HCT116 (cell line): ENCODE data around the gene APOOL. TPM values are rescaled to one million over a fixed set of nuclear protein-coding genes. Genes with fewer than 3 reads are reported as not detected.

Experiments
- ATAC-seq: fragments of 200-7000 bp; cut with Tn5 transposase; 2 replicates; pipeline ENCODE4 v1.9.1; 2020; ENCODE audit warnings: mild to moderate bottlenecking, moderate library complexity
- BruUV-seq: library from RNA; stranded (reverse); fragments of 400-500 nt; replicated peaks from 2 replicates; lab custom pipeline; 2021; lab: Mats Ljungman, UMichigan
- CTCF ChIA-PET: fragments of 300-600 bp; sonication (Branson Sonifier 250); formaldehyde crosslinking; loops from one replicate; lab custom pipeline; 2021; ENCODE audit warnings: antibody characterized with exemption; lab: Charles Lee
- POLR2A ChIA-PET: fragments of 300-600, 350-600 bp; sonication (Branson Sonifier 250); formaldehyde crosslinking; loops from one replicate; lab custom pipeline; 2021; ENCODE audit warnings: antibody characterized with exemption; lab: Charles Lee
- RAD21 ChIA-PET, 2 experiments: fragments of 300-600 bp; sonication (Branson Sonifier 250); formaldehyde crosslinking; loops; one replicate each; lab custom pipeline; 2023; ENCODE audit warnings: low total read pairs in 2 of 2; ENCODE audit not compliant: uncharacterized antibody in 2 of 2, unreplicated experiment in 2 of 2, low non-redundant PET in 1 of 2; lab: Charles Lee
- DNase-seq: peaks from one replicate; pipeline ENCODE4 v3.0.0-alpha.2; 2010; ENCODE audit warnings: low read depth, low spot score
- H2AFZ ChIP-seq: fragments of 200-600 bp; shearing (Covaris generic), sonication (generic); 2 replicates; pipeline ENCODE4 v1.6.1; 2017; ENCODE audit warnings: low read depth, mixed run types, mixed read lengths, antibody characterized with exemption, low read length; ENCODE audit not compliant: poor library complexity, severe bottlenecking
- H3K27ac ChIP-seq: 2 replicates; pipeline ENCODE4 v1.5.1; 2012; ENCODE audit warnings: low read depth, low read length
- H3K27me3 ChIP-seq: fragments of 200-600 bp; sonication (generic); 2 replicates; pipeline ENCODE4 v1.6.1; 2016; ENCODE audit warnings: mixed run types, low read length, mixed read lengths; ENCODE audit not compliant: insufficient read depth
- H3K36me3 ChIP-seq, 2 experiments: fragments of 200-500 bp in 1 of 2; fragments of 200-600 bp in 1 of 2; sonication (Bioruptor generic) in 1 of 2; sonication (generic) in 1 of 2; 2 replicates each; pipeline versions ENCODE4 v1.5.1 to v1.6.1; 2014 to 2016; ENCODE audit warnings: low read length in 2 of 2, inconsistent platforms in 1 of 2, mixed read lengths in 1 of 2, mixed run types in 1 of 2; ENCODE audit not compliant: insufficient read depth in 2 of 2, control insufficient read depth in 1 of 2
- H3K4me1 ChIP-seq, 2 experiments: fragments of 200-600 bp in 1 of 2; sonication (generic) in 1 of 2; 2 replicates each; pipeline versions ENCODE4 v1.5.1 to v1.6.1; 2012 to 2017; ENCODE audit warnings: low read length in 2 of 2, inconsistent platforms in 1 of 2, mild to moderate bottlenecking in 1 of 2, mixed read lengths in 1 of 2, mixed run types in 1 of 2, moderate library complexity in 1 of 2; ENCODE audit not compliant: insufficient read depth in 2 of 2, control insufficient read depth in 1 of 2
- H3K4me2 ChIP-seq: fragments of 200-600 bp; sonication (generic); 2 replicates; pipeline ENCODE4 v1.6.1; 2017; ENCODE audit warnings: mixed run types, low read length, mixed read lengths
- H3K4me3 ChIP-seq, 2 experiments: fragments of 200-600 bp in 1 of 2; sonication (generic) in 1 of 2; replicated peaks in 1 of 2; 2 replicates each; pipeline ENCODE4 v1.5.1; 2011 to 2016; ENCODE audit warnings: low read length in 2 of 2, control low read depth in 1 of 2, low read depth in 1 of 2, mild to moderate bottlenecking in 1 of 2, mixed read lengths in 1 of 2, mixed run types in 1 of 2
- H3K79me2 ChIP-seq: fragments of 200-600 bp; sonication (generic); 2 replicates; pipeline ENCODE4 v1.6.1; 2017; ENCODE audit warnings: mild to moderate bottlenecking, mixed run types, low read length, moderate library complexity, mixed read lengths; ENCODE audit not compliant: insufficient read depth
- H3K9ac ChIP-seq: fragments of 200-600 bp; sonication (generic); 2 replicates; pipeline ENCODE4 v1.6.1; 2016; ENCODE audit warnings: low read length, mixed read lengths
- H3K9me2 ChIP-seq: fragments of 200-600 bp; sonication (generic), shearing (Covaris generic); 2 replicates; pipeline ENCODE4 v1.6.1; 2017; ENCODE audit warnings: mixed run types, mild to moderate bottlenecking, moderate library complexity; ENCODE audit not compliant: insufficient read depth
- H3K9me3 ChIP-seq, 2 experiments: fragments of 200-500 bp in 1 of 2; fragments of 200-600 bp in 1 of 2; sonication (Bioruptor generic) in 1 of 2; sonication (generic) in 1 of 2; 2 replicates each; pipeline ENCODE4 v1.6.1; 2014 to 2017; ENCODE audit warnings: low read length in 2 of 2, mixed read lengths in 2 of 2, inconsistent platforms in 1 of 2, low read depth in 1 of 2, mild to moderate bottlenecking in 1 of 2, mixed run types in 1 of 2, moderate library complexity in 1 of 2; ENCODE audit not compliant: control insufficient read depth in 1 of 2, insufficient read depth in 1 of 2
- H4K20me1 ChIP-seq: fragments of 200-600 bp; sonication (generic), shearing (Covaris generic); 2 replicates; pipeline ENCODE4 v1.6.1; 2017; ENCODE audit warnings: mixed run types, mild to moderate bottlenecking, moderate library complexity; ENCODE audit not compliant: insufficient read depth
- ATF3 ChIP-seq: IDR thresholded peaks from 2 replicates; pipeline ENCODE4 v1.6.1; 2012
- JUND ChIP-seq: IDR thresholded peaks from 2 replicates; pipeline ENCODE4 v1.6.1; 2012
- SIN3A ChIP-seq: IDR thresholded peaks from 2 replicates; pipeline ENCODE4 v1.6.1; 2012; ENCODE audit warnings: low read depth
- YY1 ChIP-seq: IDR thresholded peaks from 2 replicates; pipeline ENCODE4 v1.6.1; 2011; ENCODE audit warnings: low read length, low read depth, moderate library complexity, mild to moderate bottlenecking; ENCODE audit not compliant: insufficient replicate concordance; ENCODE audit errors: extremely low read depth
- ZNF274 ChIP-seq: fragments of 200-500 bp; sonication (Bioruptor generic); IDR thresholded peaks from 2 replicates; pipeline ENCODE4 v1.6.1; 2014; ENCODE audit warnings: mild to moderate bottlenecking, low read depth, low read length, inconsistent platforms
- intact Hi-C: fragments of 100-400 bp; cut with micrococcal nuclease; formaldehyde crosslinking; loops from 2 replicates; pipeline ENCODE4 v1.10.0; 2022
- total RNA-seq: library from RNA; stranded (reverse); gene quantifications from one replicate; pipeline ENCODE4 v1.2.1, GENCODE V29; 2021; ENCODE audit not compliant: unreplicated experiment

The APOOL gene
- total RNA-seq, 1 experiment from 2014 or later: 24.5 TPM

DNA sequence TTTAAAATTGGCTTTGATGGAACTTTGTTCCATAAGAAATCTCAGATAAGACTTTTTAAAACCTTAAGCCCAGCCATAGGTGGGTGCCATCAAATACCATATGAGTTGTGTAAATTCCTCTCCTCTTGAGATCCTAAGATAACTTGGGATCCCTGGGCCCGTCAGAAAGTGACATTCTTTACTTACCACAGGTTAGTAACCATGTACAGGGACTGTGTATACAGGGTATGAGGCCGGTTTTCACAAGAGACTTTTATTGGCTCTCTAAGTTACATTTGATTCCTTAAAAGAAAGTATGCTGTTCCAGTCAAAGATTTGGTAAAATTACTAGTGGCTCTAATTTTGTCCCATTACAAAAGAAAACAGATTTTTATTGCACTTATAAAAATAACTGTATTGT lies 110.1 kb downstream of the APOOL start:
- ChIA-PET RAD21 (no interaction called here), CTCF (interaction anchor here (1.3 kb wide), 1 partner anchor 431 kb away, joined by 3 read pairs; no protein-coding TSS in a partner anchor), POLR2A (no interaction called here)
- no peak overlapping the region for H3K4me3 ChIP-seq
- no peaks in the 10 kb centered on the region for H3K27me3 ChIP-seq
- DNase-seq: no peak
- no peak overlapping the region for H3K9ac ChIP-seq
- H4K20me1 ChIP-seq: no peaks in the 10 kb centered on the region
- no peak for TF ChIP-seq YY1
- no peak for TF ChIP-seq JUND
- TF ChIP-seq SIN3A: no peak
- H3K27ac ChIP-seq: no peak overlapping the region
- no peak overlapping the region for H2AFZ ChIP-seq
- intact Hi-C loops: no loop called here
- no peak for ATAC-seq
- H3K4me2 ChIP-seq: no peak overlapping the region
- no peaks in the 10 kb centered on the region for H3K9me3 ChIP-seq
- H3K9me2 ChIP-seq: no peaks in the 10 kb centered on the region
- no peaks in the 10 kb centered on the region for H3K4me1 ChIP-seq
- no peaks in the 10 kb centered on the region for H3K79me2 ChIP-seq
- no peaks in the 10 kb centered on the region for H3K36me3 ChIP-seq
- BruUV-seq: no TSS peak

DNA sequence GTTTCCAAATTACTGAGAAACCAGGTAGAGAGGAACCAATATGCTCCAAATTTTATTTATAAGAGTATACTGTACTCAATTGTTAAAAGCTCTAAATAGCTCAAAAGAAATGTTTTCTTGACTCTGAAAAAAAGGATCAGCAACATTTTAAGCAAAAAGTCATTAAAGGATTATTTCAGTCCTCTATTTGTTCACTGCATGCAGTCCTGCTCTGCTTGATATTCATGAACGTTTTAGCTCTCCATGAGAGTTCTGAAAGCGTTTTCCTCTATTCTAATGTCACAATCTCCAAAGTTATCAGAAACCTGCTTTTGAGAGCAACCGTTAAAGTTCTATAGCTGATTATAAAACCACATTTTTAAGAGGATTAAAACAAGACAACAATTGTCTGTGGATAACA lies 110.5 kb downstream of the APOOL start:
- ATAC-seq: no peak
- Histone ChIP-seq H3K27me3 (no peaks in the 10 kb centered on the region), H3K4me3 (no peak overlapping the region), H3K9me3 (no peaks in the 10 kb centered on the region), H2AFZ (no peak overlapping the region), H3K4me2 (no peak overlapping the region), H3K9me2 (no peaks in the 10 kb centered on the region), H3K36me3 (no peaks in the 10 kb centered on the region), H3K27ac (no peak overlapping the region), H3K79me2 (no peaks in the 10 kb centered on the region), H3K4me1 (no peaks in the 10 kb centered on the region), H4K20me1 (no peaks in the 10 kb centered on the region), H3K9ac (no peak overlapping the region)
- no TSS peak for BruUV-seq
- ChIA-PET CTCF (interaction anchor here (1.3 kb wide), 1 partner anchor 430 kb away, joined by 3 read pairs; no protein-coding TSS in a partner anchor), POLR2A (no interaction called here), RAD21 (no interaction called here)
- intact Hi-C loops: no loop called here
- TF ChIP-seq ATF3: no peak
- no peak for TF ChIP-seq ZNF274
- DNase-seq: no peak
